NCI-H82 treated with DMSO at 0.1 percent for 48 hours (cell line): ENCODE results near the gene IL17RA.
A peak's percentile ranks its signal among the peaks of the same experiment; 100 is the strongest.

ENCODE experiments used
- DNase-seq: peaks from one replicate; lab custom pipeline; 2025; ENCODE audit not compliant: unreplicated experiment; lab: John Stamatoyannopoulos, UW

Gene IL17RA

DNA sequence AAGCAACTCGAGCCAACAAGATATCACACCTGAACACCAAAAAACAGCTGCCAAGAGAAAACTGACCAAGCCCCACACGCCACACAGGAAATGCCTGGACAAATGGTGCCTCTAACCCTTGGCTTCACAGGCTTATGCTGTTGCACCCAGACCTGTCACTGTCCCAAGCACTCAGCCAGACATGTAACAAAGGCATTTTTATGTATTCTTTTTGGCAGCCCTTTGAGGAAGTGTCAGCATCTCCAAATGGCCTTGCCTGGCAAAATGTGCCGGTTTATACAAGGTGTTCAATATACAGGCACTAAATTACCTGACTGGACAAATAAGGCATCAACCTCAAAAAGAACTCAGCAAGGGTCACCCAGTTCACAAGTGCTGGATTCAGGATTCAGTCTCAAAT lies 68.2 kb downstream of the IL17RA start:
- DNase-seq = no peak

DNA sequence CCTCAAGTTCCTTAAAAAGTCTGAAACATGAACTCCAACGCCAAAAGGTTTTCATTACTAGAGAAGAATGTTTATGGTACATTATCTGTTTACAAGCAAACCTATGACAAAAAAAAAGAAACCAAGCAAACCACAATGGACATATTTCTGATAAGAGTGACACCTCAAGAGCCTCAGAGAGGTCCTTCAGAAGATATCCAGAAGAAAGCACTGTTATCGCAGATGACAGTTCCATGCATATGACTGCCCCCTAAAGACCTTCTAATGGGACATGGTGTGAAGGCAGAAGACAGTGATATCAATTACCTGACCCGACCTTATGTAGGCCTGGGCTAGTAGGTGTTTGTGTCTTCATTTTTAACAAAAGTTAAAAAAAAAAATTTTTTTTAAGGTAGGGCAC lies 71.1 kb downstream of the IL17RA start:
- DNase-seq = no peak

DNA sequence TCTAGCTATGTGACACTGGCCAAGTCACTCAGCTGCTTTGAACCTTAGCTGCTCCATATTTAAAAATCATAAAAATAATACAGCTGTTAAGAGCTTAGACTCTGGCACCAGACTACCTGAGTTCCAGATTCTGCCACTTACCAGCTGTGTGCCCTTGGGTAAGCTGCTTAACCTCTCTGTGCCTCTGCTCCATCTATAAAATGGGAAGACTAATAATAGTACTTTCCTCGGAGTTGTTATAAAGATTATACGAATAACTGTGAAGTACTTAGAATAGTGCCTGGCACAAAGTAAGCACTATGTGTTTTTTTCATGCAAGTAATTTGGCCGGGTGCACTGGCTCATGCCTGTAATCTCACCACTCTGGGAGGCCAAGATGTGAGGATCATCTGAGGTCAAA lies 72.9 kb downstream of the IL17RA start:
- DNase-seq = no peak

DNA sequence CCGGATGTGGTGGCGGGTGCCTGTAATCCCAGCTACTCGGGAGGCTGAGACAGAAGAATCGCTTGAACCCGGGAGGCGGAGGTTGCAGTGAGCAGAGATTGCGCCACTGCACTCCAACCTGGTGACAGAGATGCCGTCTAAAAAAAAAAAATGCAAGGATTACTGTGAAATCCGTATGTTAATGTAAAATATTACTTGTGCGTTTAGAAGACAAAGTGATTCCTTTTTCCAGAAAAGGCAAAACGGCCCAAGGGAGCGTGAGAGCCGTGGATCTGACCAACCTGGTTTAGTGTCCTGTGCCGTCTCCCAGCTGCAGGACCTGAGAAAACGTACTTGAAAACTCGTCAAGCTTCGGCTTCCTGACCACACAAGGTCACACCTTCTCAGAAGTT lies 73.4 kb downstream of the IL17RA start:
- DNase-seq = no peak

DNA sequence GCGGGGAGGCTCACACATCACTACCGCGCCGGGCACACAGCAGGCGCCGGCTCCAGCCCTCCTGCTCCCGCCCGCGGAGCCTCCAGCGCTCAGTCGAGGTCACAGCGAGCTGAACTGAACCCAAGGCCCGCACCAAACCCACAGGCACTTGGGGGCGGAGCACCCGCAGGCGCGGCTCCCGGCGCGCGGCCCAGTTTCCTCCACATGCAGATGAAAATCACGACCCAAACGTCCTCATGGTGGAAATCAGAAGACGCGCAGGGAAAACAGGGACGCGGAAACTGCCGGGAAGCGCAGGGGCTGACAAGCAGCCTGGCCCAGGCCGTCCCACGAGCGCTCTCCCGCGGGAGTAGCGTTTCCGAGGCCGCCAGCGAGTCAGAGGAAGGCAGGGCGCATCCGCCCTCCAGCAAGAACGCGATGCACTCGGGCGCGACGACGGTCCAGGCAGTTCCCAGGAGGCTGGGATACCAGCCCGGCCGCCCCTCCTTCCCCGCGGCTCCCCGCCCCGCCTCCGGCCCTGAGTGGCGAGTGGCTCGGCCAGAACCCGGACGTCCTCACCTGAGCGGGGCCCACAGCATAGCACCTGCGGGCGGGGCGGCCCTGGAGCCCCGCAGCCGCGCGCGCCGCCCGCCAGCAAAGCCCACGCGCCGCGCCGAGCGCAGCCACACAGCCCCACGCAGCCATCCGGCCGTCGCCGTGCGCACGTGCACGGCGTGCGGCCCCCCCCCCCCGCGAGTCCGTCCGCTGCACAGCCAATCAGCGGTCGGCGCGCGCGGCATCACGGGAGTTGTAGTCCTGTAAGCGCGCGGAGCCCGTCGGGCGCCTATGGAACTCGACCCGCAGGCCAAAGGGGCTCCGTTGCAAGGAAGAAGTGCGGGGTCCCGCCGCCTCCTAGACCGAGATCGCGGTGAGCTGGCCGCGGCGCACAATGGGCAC lies 74.0 kb downstream of the IL17RA start, which contains the start of gene HDHD5:
Gene HDHD5, minus strand, starts transcription at position 710 of the 936 bp plus-strand sequence. Its CDS starts 26 bp downstream, at position 684.
- peak; percentile 42 for DNase-seq

DNA sequence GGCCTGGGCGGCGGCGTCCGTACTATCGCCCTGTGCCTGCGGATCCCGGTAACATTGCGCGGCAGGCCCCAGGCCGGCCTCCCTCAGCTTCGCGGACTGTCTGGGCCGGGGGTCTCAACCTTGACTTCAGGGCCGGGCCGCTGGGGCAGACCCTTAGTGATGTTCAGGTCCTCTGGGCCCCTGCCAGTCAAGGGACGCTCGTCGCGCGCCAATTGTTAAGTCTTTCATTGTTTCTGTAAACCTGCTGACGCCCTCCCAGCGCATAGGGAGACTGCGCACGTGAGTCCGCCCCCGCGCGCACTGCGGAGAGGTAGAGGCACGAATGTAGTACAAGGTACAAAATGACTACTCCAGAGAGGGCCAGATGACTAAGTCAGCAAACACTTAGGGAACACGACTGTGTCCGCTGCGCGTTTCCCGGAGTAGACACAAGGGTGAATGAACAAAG lies 74.7 kb downstream of the IL17RA start:
- no peak for DNase-seq

DNA sequence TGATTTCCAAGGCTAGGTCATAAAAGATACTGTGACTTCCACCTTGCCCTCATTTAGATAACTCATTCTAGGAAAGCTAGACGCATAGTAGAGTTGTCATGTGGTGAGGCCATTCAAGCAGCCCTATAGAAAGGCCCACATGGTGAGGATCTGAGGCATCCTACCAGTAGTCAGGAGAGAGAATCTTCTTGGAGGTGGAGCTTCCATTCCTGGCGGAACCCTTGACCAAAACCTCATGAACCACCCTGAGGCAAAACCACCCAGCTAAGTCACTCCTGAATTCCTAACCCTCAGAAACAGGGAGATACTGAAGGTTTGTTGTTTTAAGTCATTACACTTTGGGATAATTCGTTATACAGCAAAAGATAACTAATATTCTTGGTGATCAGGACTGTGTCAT lies 77.2 kb downstream of the IL17RA start:
- DNase-seq = no peak

DNA sequence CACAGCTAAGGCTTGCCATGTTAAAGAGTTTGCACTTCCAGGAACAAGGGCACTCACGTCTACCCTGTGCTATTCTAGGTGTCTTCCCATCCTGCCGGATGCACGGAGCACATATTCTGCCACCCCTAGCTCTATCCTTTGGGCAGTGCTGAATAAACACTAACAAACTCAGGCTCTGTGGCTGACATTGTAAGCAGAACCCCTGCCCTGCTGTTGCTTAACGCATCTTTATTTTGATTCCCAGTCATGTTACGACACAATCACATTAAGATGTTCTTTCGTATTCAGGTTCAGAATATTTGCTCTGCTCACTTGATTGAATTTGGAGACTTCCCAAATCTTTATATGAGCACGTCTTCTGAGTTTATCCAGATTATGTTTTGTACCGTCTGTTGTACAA lies 77.9 kb downstream of the IL17RA start:
- no peak for DNase-seq

DNA sequence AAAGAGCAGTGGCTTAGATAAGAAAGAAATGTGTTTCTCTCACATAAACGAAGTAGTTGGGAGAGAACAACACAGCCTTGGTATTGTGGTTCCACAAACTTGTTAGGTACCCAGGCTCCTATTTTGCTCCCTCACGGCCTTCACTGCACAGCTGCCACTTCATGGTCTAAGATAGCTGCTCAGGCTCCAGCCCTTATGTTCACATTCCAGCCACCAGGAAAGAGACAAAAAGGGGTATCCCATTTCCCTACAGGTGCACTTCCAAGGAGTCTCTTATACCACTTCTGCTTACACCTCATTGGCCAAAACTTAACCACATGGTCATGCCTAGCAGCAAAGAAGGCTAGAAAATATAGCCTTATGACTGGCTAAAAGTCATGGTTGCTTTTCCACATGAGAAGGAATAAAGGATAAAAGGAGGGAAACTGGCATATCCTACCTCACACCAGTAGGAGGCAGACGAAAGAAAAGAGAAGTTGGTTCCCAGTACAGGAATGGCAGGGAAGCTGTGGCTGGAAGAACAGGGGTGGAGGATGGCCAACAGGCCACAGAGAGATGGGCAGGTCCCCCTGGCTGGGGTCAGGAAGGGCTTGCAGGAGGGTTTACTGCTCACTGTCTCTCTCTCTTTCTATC lies 79.7 kb downstream of the IL17RA start:
- no peak for DNase-seq
